GM21360 (cell line): ENCODE data around the gene DNAH12.

Experiments
- ATAC-seq: cut with Tn5 transposase; IDR thresholded peaks from one replicate; pipeline ENCODE4 v1.9.1; 2021; ENCODE audit warnings: mild to moderate bottlenecking, moderate library complexity; ENCODE audit not compliant: unreplicated experiment

Gene DNAH12

GRCh38 chr3:57544181-57545125, at the start of gene DNAH12:
DNAH12 (minus strand) TSS chr3:57544344; CDS start chr3:57542870, 1,474 bp downstream.
- ATAC-seq, result no peak

GRCh38 chr3:57592306-57592705, 48.2 kb upstream of the DNAH12 start:
- no peak for ATAC-seq

- no peak for ATAC-seq
These were observed 43.8 kb upstream of the DNAH12 start for GRCh38 chr3:57587905-57588304.

GRCh38 chr3:57586778-57587177, 42.6 kb upstream of the DNAH12 start:
- ATAC-seq, result no peak

- no peak for ATAC-seq
These were observed 39.4 kb upstream of the DNAH12 start for GRCh38 chr3:57583544-57583943.

- ATAC-seq, result no peak
These were observed 38.5 kb upstream of the DNAH12 start for GRCh38 chr3:57582474-57583168.

GRCh38 chr3:57577801-57578200, 33.7 kb upstream of the DNAH12 start:
- ATAC-seq, result no peak

- no peak for ATAC-seq
These were observed 32.0 kb upstream of the DNAH12 start for GRCh38 chr3:57575966-57576626.

GRCh38 chr3:57572096-57572495, 28.0 kb upstream of the DNAH12 start:
- no peak for ATAC-seq

- no peak for ATAC-seq
These were observed 26.7 kb upstream of the DNAH12 start for GRCh38 chr3:57570878-57571277.

GRCh38 chr3:57569859-57570450, 25.8 kb upstream of the DNAH12 start:
- no peak for ATAC-seq

GRCh38 chr3:57559526-57559925, 15.4 kb upstream of the DNAH12 start:
- no peak for ATAC-seq

GRCh38 chr3:57557085-57557537, 13.0 kb upstream of the DNAH12 start:
- peak; percentile 18 for ATAC-seq

- ATAC-seq, result peak; percentile 38
These were observed 12.4 kb upstream of the DNAH12 start for GRCh38 chr3:57556459-57557084.

- peak; percentile 72 for ATAC-seq
These were observed 11.8 kb upstream of the DNAH12 start, which contains the start of gene PDE12 for GRCh38 chr3:57555738-57556458. PDE12 (plus strand) TSS chr3:57556274; CDS start chr3:57556380, 106 bp downstream.

GRCh38 chr3:57555306-57555705, 11.2 kb upstream of the DNAH12 start:
- no peak for ATAC-seq

- ATAC-seq, result no peak
These were observed 2.5 kb upstream of the DNAH12 start for GRCh38 chr3:57546616-57547015.

GRCh38 chr3:57545636-57546268, 1.6 kb upstream of the DNAH12 start:
- ATAC-seq, result no peak

GRCh38 chr3:57538465-57538864, 5.7 kb downstream of the DNAH12 start:
- no peak for ATAC-seq
